H1 (cell line): ENCODE data around the gene MYO1F. TPM values are rescaled to one million over a fixed set of nuclear protein-coding genes. Genes with fewer than 3 reads are reported as not detected.

Experiments
- CHD7 ChIP-seq: fragments of 300-600 bp; sonication (generic); IDR thresholded peaks from 2 replicates; pipeline ENCODE4 v1.7.1; 2012; ENCODE audit warnings: low read length, moderate library complexity, mild to moderate bottlenecking, inconsistent platforms; ENCODE audit not compliant: insufficient replicate concordance
- polyA plus RNA-seq, 7 experiments: library from polyadenylated mRNA; depleted of rRNA in 3 of 7; stranded (reverse) in 5 of 7; unstranded in 2 of 7; fragments of >200 nt in 5 of 7; fragments of 200-250 nt in 2 of 7; gene quantifications; 1 replicate in 5 of 7; 2 replicates in 1 of 7; 4 replicates in 1 of 7; pipeline versions ENCODE4 v1.2.1 to v1.2.3, GENCODE V29; 2011 to 2013; ENCODE audit warnings: missing spikeins in 2 of 7, mixed read lengths in 2 of 7
- total RNA-seq: library from RNA; stranded (reverse); fragmentation: NEBNext Ultra II Directional; extraction: Animal tissue kit (Norgen Biotek cat#: 25700); gene quantifications from 2 replicates; pipeline ENCODE4 v1.2.1, GENCODE V29; 2021

Gene MYO1F
- total and polyA plus RNA-seq, 2 of the 8 experiments (the other 6 are each of a cell fraction or from before 2014, with no cell fraction given): 1.4 to 4.6 TPM

- no peak for TF ChIP-seq CHD7
- TF ChIP-seq, all 59 proteins: peak for 1
These were observed 64.1 kb downstream of the MYO1F start (continued) for GRCh38 chr19:8513036-8513686.
